ENCODE results near the gene C15orf62.

Gene C15orf62

DNA sequence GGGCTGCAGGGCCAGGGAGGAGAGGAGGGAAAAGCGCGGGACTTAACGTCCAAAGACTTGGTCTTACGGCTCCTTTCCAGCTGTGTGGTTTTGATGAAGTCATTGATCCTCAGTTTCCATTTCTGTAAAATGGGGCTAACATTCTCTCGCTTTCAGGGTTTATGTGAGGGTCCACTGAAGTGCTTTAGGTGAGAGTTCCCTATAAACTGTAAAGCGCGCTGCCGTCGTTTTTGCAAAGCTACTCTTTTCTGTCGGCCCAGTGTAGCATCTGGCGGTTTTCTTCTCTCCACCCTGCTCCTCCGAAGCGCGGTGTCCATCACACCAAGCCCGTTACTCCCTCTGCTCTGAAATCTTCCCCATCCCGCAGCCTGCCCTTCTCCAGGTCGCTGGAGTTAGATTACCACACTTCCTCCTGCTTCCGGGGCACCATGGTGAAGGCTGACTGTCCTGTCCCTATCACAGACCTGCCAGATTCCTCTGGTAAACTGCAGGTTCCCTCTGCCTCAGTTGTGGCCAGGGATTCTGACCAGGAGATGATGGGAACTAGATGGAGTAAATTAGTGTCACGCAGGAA, 38.2 kb downstream of the C15orf62 start:
- TF ChIP-seq TAF1 (IDR thresholded peaks at IDR 0.05; ENCODE audit: borderline replicate concordance, insufficient read depth, low read length) (no peak), SIN3A (IDR thresholded peaks at IDR 0.05; ENCODE audit: borderline replicate concordance, insufficient read depth, low read length) (no peak), POLR2AphosphoS5 (IDR thresholded peaks at IDR 0.05; ENCODE audit: low read depth, low read length) (no peak), FOXP2 (optimal IDR thresholded peaks at IDR 0.05; ENCODE audit: borderline replicate concordance, extremely low read depth, extremely low read length, insufficient read depth) (no peak)
- TF ChIP-seq, protein P1, sequence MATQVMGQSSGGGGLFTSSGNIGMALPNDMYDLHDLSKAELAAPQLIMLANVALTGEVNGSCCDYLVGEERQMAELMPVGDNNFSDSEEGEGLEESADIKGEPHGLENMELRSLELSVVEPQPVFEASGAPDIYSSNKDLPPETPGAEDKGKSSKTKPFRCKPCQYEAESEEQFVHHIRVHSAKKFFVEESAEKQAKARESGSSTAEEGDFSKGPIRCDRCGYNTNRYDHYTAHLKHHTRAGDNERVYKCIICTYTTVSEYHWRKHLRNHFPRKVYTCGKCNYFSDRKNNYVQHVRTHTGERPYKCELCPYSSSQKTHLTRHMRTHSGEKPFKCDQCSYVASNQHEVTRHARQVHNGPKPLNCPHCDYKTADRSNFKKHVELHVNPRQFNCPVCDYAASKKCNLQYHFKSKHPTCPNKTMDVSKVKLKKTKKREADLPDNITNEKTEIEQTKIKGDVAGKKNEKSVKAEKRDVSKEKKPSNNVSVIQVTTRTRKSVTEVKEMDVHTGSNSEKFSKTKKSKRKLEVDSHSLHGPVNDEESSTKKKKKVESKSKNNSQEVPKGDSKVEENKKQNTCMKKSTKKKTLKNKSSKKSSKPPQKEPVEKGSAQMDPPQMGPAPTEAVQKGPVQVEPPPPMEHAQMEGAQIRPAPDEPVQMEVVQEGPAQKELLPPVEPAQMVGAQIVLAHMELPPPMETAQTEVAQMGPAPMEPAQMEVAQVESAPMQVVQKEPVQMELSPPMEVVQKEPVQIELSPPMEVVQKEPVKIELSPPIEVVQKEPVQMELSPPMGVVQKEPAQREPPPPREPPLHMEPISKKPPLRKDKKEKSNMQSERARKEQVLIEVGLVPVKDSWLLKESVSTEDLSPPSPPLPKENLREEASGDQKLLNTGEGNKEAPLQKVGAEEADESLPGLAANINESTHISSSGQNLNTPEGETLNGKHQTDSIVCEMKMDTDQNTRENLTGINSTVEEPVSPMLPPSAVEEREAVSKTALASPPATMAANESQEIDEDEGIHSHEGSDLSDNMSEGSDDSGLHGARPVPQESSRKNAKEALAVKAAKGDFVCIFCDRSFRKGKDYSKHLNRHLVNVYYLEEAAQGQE (IDR thresholded peaks at IDR 0.05; ENCODE audit: insufficient read depth in 1 of 2, low read depth in 2 of 2, low read length in 2 of 2), result no peak

DNA sequence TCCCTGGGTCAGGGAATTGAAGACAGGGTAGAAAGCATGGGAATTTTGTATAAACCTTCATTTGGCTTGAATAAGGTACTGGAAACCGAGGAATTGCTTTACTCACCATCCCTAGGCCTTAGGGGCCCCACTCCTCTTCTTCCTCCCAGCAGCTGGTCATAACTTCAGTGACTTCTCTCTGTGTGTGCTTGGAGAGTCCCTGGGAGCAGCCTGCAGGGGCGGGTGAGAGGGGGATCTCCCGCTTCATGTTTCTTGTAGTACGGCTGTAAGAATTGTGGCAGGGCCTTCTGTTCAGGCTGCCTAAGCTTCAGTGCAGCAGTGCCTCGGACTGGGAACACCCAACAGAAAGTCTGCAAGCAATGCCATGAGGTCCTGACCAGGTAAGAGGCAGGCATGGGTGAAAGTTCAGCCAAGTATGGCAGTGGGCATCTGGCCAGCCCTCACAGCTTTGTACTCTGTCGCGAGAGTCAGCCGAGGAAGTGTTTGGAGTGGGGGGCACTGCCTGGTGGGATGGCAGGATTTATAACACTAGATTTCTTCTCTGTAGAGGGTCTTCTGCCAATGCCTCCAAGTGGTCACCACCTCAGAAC, 39.2 kb downstream of the C15orf62 start:
- TF ChIP-seq TAF1 (IDR thresholded peaks at IDR 0.05; ENCODE audit: borderline replicate concordance, insufficient read depth, low read length), result no peak
- TF ChIP-seq FOXP2 (optimal IDR thresholded peaks at IDR 0.05; ENCODE audit: borderline replicate concordance, extremely low read depth, extremely low read length, insufficient read depth), result no peak
- TF ChIP-seq POLR2AphosphoS5 (IDR thresholded peaks at IDR 0.05; ENCODE audit: low read depth, low read length), result no peak
- TF ChIP-seq, protein P1 (IDR thresholded peaks at IDR 0.05; ENCODE audit: insufficient read depth in 1 of 2, low read depth in 2 of 2, low read length in 2 of 2), result no peak
- no peak for TF ChIP-seq SIN3A (IDR thresholded peaks at IDR 0.05; ENCODE audit: borderline replicate concordance, insufficient read depth, low read length)

DNA sequence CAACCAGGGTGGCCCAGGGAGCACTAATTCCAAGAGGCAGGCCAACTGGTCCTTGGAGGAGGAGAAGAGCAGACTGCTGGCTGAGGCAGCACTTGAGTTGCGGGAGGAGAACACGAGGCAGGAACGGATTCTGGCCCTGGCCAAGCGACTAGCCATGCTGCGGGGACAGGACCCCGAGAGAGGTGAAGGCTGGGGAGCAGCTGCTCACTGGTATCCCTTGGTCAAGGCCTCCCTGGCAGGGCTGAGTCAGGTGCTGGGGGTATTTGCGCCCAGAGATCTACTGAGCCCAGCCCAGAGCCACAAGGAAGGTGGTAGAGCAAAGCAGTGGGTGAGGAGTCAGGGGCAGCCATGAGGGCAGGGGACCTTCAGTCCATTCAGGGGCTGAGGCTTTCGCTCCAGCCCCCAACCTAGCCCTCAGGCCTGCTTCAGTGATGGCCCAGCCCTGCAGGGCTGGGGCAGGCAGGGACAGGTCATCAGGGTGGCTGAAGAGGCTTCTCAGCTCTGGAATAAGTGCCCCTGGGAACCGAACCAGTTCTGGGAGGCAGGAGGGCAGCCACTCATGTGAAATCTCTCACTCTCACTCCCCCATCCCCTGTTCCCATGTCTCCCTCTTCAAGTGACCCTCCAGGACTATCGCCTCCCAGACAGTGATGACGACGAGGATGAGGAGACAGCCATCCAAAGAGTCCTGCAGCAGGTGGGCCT, 43.1 kb downstream of the C15orf62 start:
- TF ChIP-seq POLR2AphosphoS5 (IDR thresholded peaks at IDR 0.05; ENCODE audit: low read depth, low read length), result no peak
- TF ChIP-seq, protein P1 (IDR thresholded peaks at IDR 0.05; ENCODE audit: insufficient read depth in 1 of 2, low read depth in 2 of 2, low read length in 2 of 2), result no peak

DNA sequence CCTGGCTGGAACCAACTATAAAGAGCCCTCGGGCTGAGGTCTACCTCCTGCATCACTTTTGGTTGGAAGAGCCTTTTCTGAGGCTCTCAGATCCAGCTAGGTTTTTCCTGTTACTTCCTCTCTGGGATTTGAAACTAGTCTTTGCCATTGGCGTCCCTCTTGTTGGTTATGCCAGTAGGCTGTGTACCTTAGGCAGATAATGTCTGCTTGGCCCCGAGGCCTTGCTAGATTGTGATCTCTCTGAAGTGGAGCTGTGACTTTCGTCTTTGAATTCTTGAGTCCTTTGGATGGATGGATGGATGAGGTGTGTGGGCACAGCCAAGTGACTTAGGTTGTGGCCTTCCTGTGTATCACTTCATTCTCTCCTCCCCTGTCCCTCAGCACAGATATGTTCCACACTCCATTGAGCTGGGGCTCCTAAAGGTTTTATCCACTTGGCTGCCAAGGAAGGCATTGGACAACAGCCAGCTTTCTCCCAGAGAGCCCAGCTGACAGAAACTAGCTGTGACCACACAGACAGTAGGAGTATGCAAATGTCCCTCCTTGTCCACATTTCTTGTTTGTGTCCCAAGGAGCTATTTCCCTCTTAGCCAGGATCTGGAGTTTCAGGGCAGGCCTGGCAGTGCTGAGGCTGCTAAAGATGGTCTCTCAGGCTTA, 45.4 kb downstream of the C15orf62 start:
- no peak for TF ChIP-seq FOXP2 (optimal IDR thresholded peaks at IDR 0.05; ENCODE audit: borderline replicate concordance, extremely low read depth, extremely low read length, insufficient read depth)
- TF ChIP-seq TAF1 (IDR thresholded peaks at IDR 0.05; ENCODE audit: borderline replicate concordance, insufficient read depth, low read length), result no peak
- no peak for TF ChIP-seq SIN3A (IDR thresholded peaks at IDR 0.05; ENCODE audit: borderline replicate concordance, insufficient read depth, low read length)
- no peak for TF ChIP-seq POLR2AphosphoS5 (IDR thresholded peaks at IDR 0.05; ENCODE audit: low read depth, low read length)
- TF ChIP-seq, protein P1 (IDR thresholded peaks at IDR 0.05; ENCODE audit: insufficient read depth in 1 of 2, low read depth in 2 of 2, low read length in 2 of 2), result no peak

All from PFSK-1 (cell line).